MM.1S (cell line): ENCODE data around the gene TRIM42.

Experiments
- CTCF ChIP-seq: fragments of 300-600 bp; sonication (generic); IDR thresholded peaks from 2 replicates; pipeline ENCODE4 v1.5.1; 2016; ENCODE audit warnings: antibody characterized with exemption, low read length, mixed read lengths
- EZH2 ChIP-seq: fragments of 300-600 bp; sonication (generic); optimal IDR thresholded peaks from 2 replicates; pipeline ENCODE3; 2017; ENCODE audit warnings: low read depth, mild to moderate bottlenecking, antibody characterized with exemption, low read length, mixed read lengths
- EZH2phosphoT487 ChIP-seq: fragments of 300-600 bp; sonication (generic); IDR thresholded peaks from 2 replicates; pipeline ENCODE4 v1.6.1; 2018; ENCODE audit warnings: antibody characterized with exemption, low read length

GRCh38 chr3:140736863-140737460, 59.1 kb downstream of the TRIM42 start:
- peak; percentile 42 for TF ChIP-seq CTCF
- TF ChIP-seq EZH2, result no peak
- TF ChIP-seq EZH2phosphoT487, result no peak
